ENCODE data around the gene PDGFC. TPM values are rescaled to one million over a fixed set of nuclear protein-coding genes. Genes with fewer than 3 reads are reported as not detected.

Gene PDGFC
- total and polyA plus RNA-seq, 2 of the 8 experiments (the other 6 are each of a cell fraction or from before 2014, with no cell fraction given), result 0.65 to 2.7 TPM

GRCh38 chr4:156958276-156959074, 13.1 kb downstream of the PDGFC start:
- no peak overlapping the region for H2BK15ac ChIP-seq (ENCODE audit: low read length)
- no peak for FAIRE-seq
- no peak overlapping the region for H2BK120ac ChIP-seq (replicated peaks; ENCODE audit: low read depth, low read length)
- H2AK5ac ChIP-seq (ENCODE audit: low read depth, low read length), result no peak overlapping the region
- H2AFZ ChIP-seq (ENCODE audit: low read length), result no peak overlapping the region
- no peaks in the 10 kb centered on the region for H4K20me1 ChIP-seq (replicated peaks in 1 of 2; ENCODE audit: control insufficient read depth in 1 of 2, insufficient read depth in 2 of 2, low read length in 2 of 2)
- no peak overlapping the region for H4K5ac ChIP-seq (ENCODE audit: insufficient read length, low read depth, low read length)
- H3K56ac ChIP-seq (replicated peaks; ENCODE audit: insufficient read length, low read depth, low read length), result no peak overlapping the region
- no peak overlapping the region for H3K18ac ChIP-seq (ENCODE audit: extremely low read depth, low read length)
- H3K27ac ChIP-seq (ENCODE audit: low read depth, low read length), result no peak overlapping the region
- 92% methylated on average over 2 of the region's 2 CpGs; no CpG with 5 or more reads in 1 of the 2 experiments for WGBS, 2 experiments (ENCODE audit: extremely low coverage in 1 of 2, insufficient coverage in 1 of 2, insufficient read length in 1 of 2, insufficient replicate concordance in 2 of 2, low coverage in 1 of 2, low lambda C conversion rate in 2 of 2, missing lambda C conversion rate in 1 of 2)
- no peak overlapping the region for H3K14ac ChIP-seq (ENCODE audit: insufficient read length)
- H2BK20ac ChIP-seq (ENCODE audit: low read length), result no peak overlapping the region
- H2BK5ac ChIP-seq (ENCODE audit: low read depth, low read length), result no peak overlapping the region
- H3K9ac ChIP-seq (replicated peaks in 1 of 4; ENCODE audit: extremely low read depth in 1 of 4, low read depth in 3 of 4, low read length in 3 of 4), result no peak overlapping the region
- H3K79me1 ChIP-seq (ENCODE audit: low read depth, low read length), result 0 out of 2 replicates have a peak, but pooled peaks cover 2% of the 10 kb centered on the region
- no peak overlapping the region for H4K91ac ChIP-seq (replicated peaks; ENCODE audit: insufficient read length, low read length)
- no peaks in the 10 kb centered on the region for H3K27me3 ChIP-seq (replicated peaks in 1 of 4; ENCODE audit: control insufficient read depth in 3 of 4, extremely low read depth in 1 of 4, insufficient read depth in 3 of 4, low read length in 3 of 4)
- H3K23me2 ChIP-seq (ENCODE audit: low read depth, low read length), result no peaks in the 10 kb centered on the region
- POLR2A ChIA-PET (ENCODE audit: partially characterized antibody), result no interaction called here
- no peak for DNase-seq (ENCODE audit: low read depth in 1 of 2, low spot score in 2 of 2)
- H2BK12ac ChIP-seq (ENCODE audit: low read depth, low read length), result no peak overlapping the region
- no peak overlapping the region for H3K4ac ChIP-seq (replicated peaks; ENCODE audit: insufficient read length, low read depth, low read length)
- CTCF ChIA-PET (ENCODE audit: partially characterized antibody), result interaction anchor here (0.7 to 1.5 kb wide), 4 partner anchors 11 to 1002 kb away, joined by 3 to 4 read pairs (median 4); no protein-coding TSS in a partner anchor
- H4K8ac ChIP-seq (ENCODE audit: extremely low read depth, insufficient read depth, low read length), result no peak overlapping the region
- no peak overlapping the region for H3K4me2 ChIP-seq (ENCODE audit: insufficient read depth in 1 of 2, low read depth in 2 of 2, low read length in 2 of 2)
- H3K4me1 ChIP-seq (replicated peaks in 1 of 4; ENCODE audit: control insufficient read depth in 3 of 4, insufficient read depth in 4 of 4, low read length in 3 of 4), result peaks cover 0 to 6% (median 0%) of the 10 kb centered on the region in 4 experiments; a peak in 1 of 7 replicates
- no peaks in the 10 kb centered on the region for H3K79me2 ChIP-seq (ENCODE audit: control insufficient read depth in 1 of 2, insufficient read depth in 2 of 2, low read length in 2 of 2)
- H3K9me3 ChIP-seq (ENCODE audit: insufficient read depth in 2 of 2, low read depth in 1 of 2, low read length in 1 of 2), result no peaks in the 10 kb centered on the region
- H3K4me3 ChIP-seq (ENCODE audit: extremely low read depth in 1 of 4, insufficient read depth in 2 of 4, low read depth in 3 of 4, low read length in 4 of 4), result no peak overlapping the region
- no peak overlapping the region for H3K23ac ChIP-seq (ENCODE audit: insufficient read length)
- H3K36me3 ChIP-seq (ENCODE audit: control insufficient read depth in 2 of 4, insufficient read depth in 4 of 4, low read length in 3 of 4), result no peaks in the 10 kb centered on the region
- no peak for TF ChIP-seq CBX8 (IDR thresholded peaks at IDR 0.05; ENCODE audit: borderline replicate concordance, low read depth, low read length)
- TF ChIP-seq, protein P1, sequence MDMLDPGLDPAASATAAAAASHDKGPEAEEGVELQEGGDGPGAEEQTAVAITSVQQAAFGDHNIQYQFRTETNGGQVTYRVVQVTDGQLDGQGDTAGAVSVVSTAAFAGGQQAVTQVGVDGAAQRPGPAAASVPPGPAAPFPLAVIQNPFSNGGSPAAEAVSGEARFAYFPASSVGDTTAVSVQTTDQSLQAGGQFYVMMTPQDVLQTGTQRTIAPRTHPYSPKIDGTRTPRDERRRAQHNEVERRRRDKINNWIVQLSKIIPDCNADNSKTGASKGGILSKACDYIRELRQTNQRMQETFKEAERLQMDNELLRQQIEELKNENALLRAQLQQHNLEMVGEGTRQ (IDR thresholded peaks at IDR 0.05; ENCODE audit: low read length), result no peak
- TF ChIP-seq, protein P2, sequence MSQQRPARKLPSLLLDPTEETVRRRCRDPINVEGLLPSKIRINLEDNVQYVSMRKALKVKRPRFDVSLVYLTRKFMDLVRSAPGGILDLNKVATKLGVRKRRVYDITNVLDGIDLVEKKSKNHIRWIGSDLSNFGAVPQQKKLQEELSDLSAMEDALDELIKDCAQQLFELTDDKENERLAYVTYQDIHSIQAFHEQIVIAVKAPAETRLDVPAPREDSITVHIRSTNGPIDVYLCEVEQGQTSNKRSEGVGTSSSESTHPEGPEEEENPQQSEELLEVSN (IDR thresholded peaks at IDR 0.05), result no peak
- TF ChIP-seq CREB1 (IDR thresholded peaks at IDR 0.05), result no peak
- no peak for TF ChIP-seq BACH1 (IDR thresholded peaks at IDR 0.05; ENCODE audit: low read length)
- TF ChIP-seq JUN (IDR thresholded peaks at IDR 0.05; ENCODE audit: low read depth, low read length), result no peak
- TF ChIP-seq FOSL1 (IDR thresholded peaks at IDR 0.05; ENCODE audit: insufficient read depth, low read depth, low read length), result no peak
- no peak for TF ChIP-seq KDM4A (IDR thresholded peaks at IDR 0.05; ENCODE audit: low read depth, low read length, severe bottlenecking)
- no peak for TF ChIP-seq EGR1 (IDR thresholded peaks at IDR 0.05; ENCODE audit: borderline replicate concordance, low read depth, low read length)
- TF ChIP-seq TBP (IDR thresholded peaks at IDR 0.05; ENCODE audit: low read depth, low read length), result no peak
- no peak for TF ChIP-seq CTBP2 (IDR thresholded peaks at IDR 0.05; ENCODE audit: borderline replicate concordance, insufficient read depth, insufficient read length, low read length)
